ENCODE data around the gene OTUD1.

The OTUD1 gene

GRCh38 chr10:23422003-23422411 lies 16.9 kb upstream of the OTUD1 start:
- no peak for DNase-seq (ENCODE audit: low spot score)

GRCh38 chr10:23432166-23432565 lies 6.7 kb upstream of the OTUD1 start:
- DNase-seq (ENCODE audit: low spot score), result no peak

- DNase-seq (ENCODE audit: low spot score), result no peak
Measured at GRCh38 chr10:23432639-23433038, 6.2 kb upstream of the OTUD1 start.

- no peak for DNase-seq (ENCODE audit: low spot score)
Measured at GRCh38 chr10:23433701-23434100, 5.2 kb upstream of the OTUD1 start.

- no peak for DNase-seq (ENCODE audit: low spot score)
Measured at GRCh38 chr10:23435378-23435777, 3.5 kb upstream of the OTUD1 start.

GRCh38 chr10:23436983-23437382 lies 1.9 kb upstream of the OTUD1 start:
- DNase-seq (ENCODE audit: low spot score), result no peak

GRCh38 chr10:23437963-23438546 lies 820 bp upstream of the OTUD1 start:
- DNase-seq (ENCODE audit: low spot score), result no peak

- peak; percentile 29 for DNase-seq (ENCODE audit: low spot score)
Measured at GRCh38 chr10:23439452-23439960, 631 bp downstream of the OTUD1 start.

- peak; percentile 48 for DNase-seq (ENCODE audit: low spot score)
Measured at GRCh38 chr10:23439961-23440889, 1.4 kb downstream of the OTUD1 start.

- no peak for DNase-seq (ENCODE audit: low spot score)
Measured at GRCh38 chr10:23441251-23441650, 2.4 kb downstream of the OTUD1 start.

GRCh38 chr10:23442936-23443335 lies 4.1 kb downstream of the OTUD1 start:
- no peak for DNase-seq (ENCODE audit: low spot score)

GRCh38 chr10:23445591-23445990 lies 6.7 kb downstream of the OTUD1 start:
- DNase-seq (ENCODE audit: low spot score), result no peak

GRCh38 chr10:23448323-23448722 lies 9.4 kb downstream of the OTUD1 start:
- no peak for DNase-seq (ENCODE audit: low spot score)

- no peak for DNase-seq (ENCODE audit: low spot score)
Measured at GRCh38 chr10:23448802-23449570, 10.1 kb downstream of the OTUD1 start.

GRCh38 chr10:23452033-23452655 lies 13.3 kb downstream of the OTUD1 start:
- no peak for DNase-seq (ENCODE audit: low spot score)

- DNase-seq (ENCODE audit: low spot score), result no peak
Measured at GRCh38 chr10:23453465-23453864, 14.6 kb downstream of the OTUD1 start.

- no peak for DNase-seq (ENCODE audit: low spot score)
Measured at GRCh38 chr10:23457632-23458417, 18.9 kb downstream of the OTUD1 start.

GRCh38 chr10:23459308-23459939 lies 20.5 kb downstream of the OTUD1 start:
- no peak for DNase-seq (ENCODE audit: low spot score)

- no peak for DNase-seq (ENCODE audit: low spot score)
Measured at GRCh38 chr10:23461557-23461956, 22.7 kb downstream of the OTUD1 start.

GRCh38 chr10:23467012-23467411 lies 28.1 kb downstream of the OTUD1 start:
- DNase-seq (ENCODE audit: low spot score), result no peak

GRCh38 chr10:23467548-23467947 lies 28.7 kb downstream of the OTUD1 start:
- no peak for DNase-seq (ENCODE audit: low spot score)
